HCT116 (cell line): ENCODE measurements around the gene TLK2. TPM values are rescaled to one million over a fixed set of nuclear protein-coding genes. Genes with fewer than 3 reads are reported as not detected.
"Not testable (repeated sequence)": the region's sequence is repeated elsewhere in the genome, so short reads cannot be mapped to it uniquely, and the experiment has no call there.

Source experiments
- ATAC-seq: fragments of 200-7000 bp; cut with Tn5 transposase; 2 replicates; pipeline ENCODE4 v1.9.1; 2020; ENCODE audit warnings: mild to moderate bottlenecking, moderate library complexity
- BruUV-seq: library from RNA; stranded (reverse); fragments of 400-500 nt; replicated peaks from 2 replicates; lab custom pipeline; 2021; lab: Mats Ljungman, UMichigan
- CTCF ChIA-PET: fragments of 300-600 bp; sonication (Branson Sonifier 250); formaldehyde crosslinking; loops from one replicate; lab custom pipeline; 2021; ENCODE audit warnings: antibody characterized with exemption; lab: Charles Lee
- POLR2A ChIA-PET: fragments of 300-600, 350-600 bp; sonication (Branson Sonifier 250); formaldehyde crosslinking; loops from one replicate; lab custom pipeline; 2021; ENCODE audit warnings: antibody characterized with exemption; lab: Charles Lee
- RAD21 ChIA-PET, 2 experiments: fragments of 300-600 bp; sonication (Branson Sonifier 250); formaldehyde crosslinking; loops; one replicate each; lab custom pipeline; 2023; ENCODE audit warnings: low total read pairs in 2 of 2; ENCODE audit not compliant: uncharacterized antibody in 2 of 2, unreplicated experiment in 2 of 2, low non-redundant PET in 1 of 2; lab: Charles Lee
- DNase-seq: peaks from one replicate; pipeline ENCODE4 v3.0.0-alpha.2; 2010; ENCODE audit warnings: low read depth, low spot score
- H2AFZ ChIP-seq: fragments of 200-600 bp; shearing (Covaris generic), sonication (generic); 2 replicates; pipeline ENCODE4 v1.6.1; 2017; ENCODE audit warnings: low read depth, mixed run types, mixed read lengths, antibody characterized with exemption, low read length; ENCODE audit not compliant: poor library complexity, severe bottlenecking
- H3K27ac ChIP-seq: 2 replicates; pipeline ENCODE4 v1.5.1; 2012; ENCODE audit warnings: low read depth, low read length
- H3K27me3 ChIP-seq: fragments of 200-600 bp; sonication (generic); 2 replicates; pipeline ENCODE4 v1.6.1; 2016; ENCODE audit warnings: mixed run types, low read length, mixed read lengths; ENCODE audit not compliant: insufficient read depth
- H3K36me3 ChIP-seq, 2 experiments: fragments of 200-500 bp in 1 of 2; fragments of 200-600 bp in 1 of 2; sonication (Bioruptor generic) in 1 of 2; sonication (generic) in 1 of 2; 2 replicates each; pipeline versions ENCODE4 v1.5.1 to v1.6.1; 2014 to 2016; ENCODE audit warnings: low read length in 2 of 2, inconsistent platforms in 1 of 2, mixed read lengths in 1 of 2, mixed run types in 1 of 2; ENCODE audit not compliant: insufficient read depth in 2 of 2, control insufficient read depth in 1 of 2
- H3K4me1 ChIP-seq, 2 experiments: fragments of 200-600 bp in 1 of 2; sonication (generic) in 1 of 2; 2 replicates each; pipeline versions ENCODE4 v1.5.1 to v1.6.1; 2012 to 2017; ENCODE audit warnings: low read length in 2 of 2, inconsistent platforms in 1 of 2, mild to moderate bottlenecking in 1 of 2, mixed read lengths in 1 of 2, mixed run types in 1 of 2, moderate library complexity in 1 of 2; ENCODE audit not compliant: insufficient read depth in 2 of 2, control insufficient read depth in 1 of 2
- H3K4me2 ChIP-seq: fragments of 200-600 bp; sonication (generic); 2 replicates; pipeline ENCODE4 v1.6.1; 2017; ENCODE audit warnings: mixed run types, low read length, mixed read lengths
- H3K4me3 ChIP-seq, 2 experiments: fragments of 200-600 bp in 1 of 2; sonication (generic) in 1 of 2; replicated peaks in 1 of 2; 2 replicates each; pipeline ENCODE4 v1.5.1; 2011 to 2016; ENCODE audit warnings: low read length in 2 of 2, control low read depth in 1 of 2, low read depth in 1 of 2, mild to moderate bottlenecking in 1 of 2, mixed read lengths in 1 of 2, mixed run types in 1 of 2
- H3K79me2 ChIP-seq: fragments of 200-600 bp; sonication (generic); 2 replicates; pipeline ENCODE4 v1.6.1; 2017; ENCODE audit warnings: mild to moderate bottlenecking, mixed run types, low read length, moderate library complexity, mixed read lengths; ENCODE audit not compliant: insufficient read depth
- H3K9ac ChIP-seq: fragments of 200-600 bp; sonication (generic); 2 replicates; pipeline ENCODE4 v1.6.1; 2016; ENCODE audit warnings: low read length, mixed read lengths
- H3K9me2 ChIP-seq: fragments of 200-600 bp; sonication (generic), shearing (Covaris generic); 2 replicates; pipeline ENCODE4 v1.6.1; 2017; ENCODE audit warnings: mixed run types, mild to moderate bottlenecking, moderate library complexity; ENCODE audit not compliant: insufficient read depth
- H3K9me3 ChIP-seq, 2 experiments: fragments of 200-500 bp in 1 of 2; fragments of 200-600 bp in 1 of 2; sonication (Bioruptor generic) in 1 of 2; sonication (generic) in 1 of 2; 2 replicates each; pipeline ENCODE4 v1.6.1; 2014 to 2017; ENCODE audit warnings: low read length in 2 of 2, mixed read lengths in 2 of 2, inconsistent platforms in 1 of 2, low read depth in 1 of 2, mild to moderate bottlenecking in 1 of 2, mixed run types in 1 of 2, moderate library complexity in 1 of 2; ENCODE audit not compliant: control insufficient read depth in 1 of 2, insufficient read depth in 1 of 2
- H4K20me1 ChIP-seq: fragments of 200-600 bp; sonication (generic), shearing (Covaris generic); 2 replicates; pipeline ENCODE4 v1.6.1; 2017; ENCODE audit warnings: mixed run types, mild to moderate bottlenecking, moderate library complexity; ENCODE audit not compliant: insufficient read depth
- CBX3 ChIP-seq: IDR thresholded peaks from 2 replicates; pipeline ENCODE4 v1.6.1; 2012; ENCODE audit warnings: low read depth
- intact Hi-C: fragments of 100-400 bp; cut with micrococcal nuclease; formaldehyde crosslinking; loops from 2 replicates; pipeline ENCODE4 v1.10.0; 2022
- total RNA-seq: library from RNA; stranded (reverse); gene quantifications from one replicate; pipeline ENCODE4 v1.2.1, GENCODE V29; 2021; ENCODE audit not compliant: unreplicated experiment

The TLK2 gene
- total RNA-seq, 1 experiment from 2014 or later = 56.6 TPM

GRCh38 chr17:62482553-62482952, 3.9 kb downstream of the TLK2 start:
- H3K79me2 ChIP-seq = peaks cover 72% of the 10 kb centered on the region
- RAD21 ChIA-PET, H3K9ac ChIP-seq, H3K27ac ChIP-seq, H3K9me3 ChIP-seq, intact Hi-C loops, H3K36me3 ChIP-seq, POLR2A ChIA-PET, H3K27me3 ChIP-seq, DNase-seq, H3K9me2 ChIP-seq, H2AFZ ChIP-seq, H3K4me3 ChIP-seq, H3K4me2 ChIP-seq, H4K20me1 ChIP-seq, BruUV-seq, CTCF ChIA-PET, ATAC-seq: not testable (repeated sequence)
- peaks cover 7 to 12% of the 10 kb centered on the region in 2 experiments for H3K4me1 ChIP-seq

GRCh38 chr17:62490990-62491389, 12.4 kb downstream of the TLK2 start:
- BruUV-seq, RAD21 ChIA-PET, H3K27me3 ChIP-seq, H3K4me1 ChIP-seq, H3K9me2 ChIP-seq, POLR2A ChIA-PET, intact Hi-C loops, H2AFZ ChIP-seq, H3K9me3 ChIP-seq, H3K27ac ChIP-seq, H3K36me3 ChIP-seq, ATAC-seq, H4K20me1 ChIP-seq, DNase-seq, H3K9ac ChIP-seq, H3K4me3 ChIP-seq, CTCF ChIA-PET, H3K4me2 ChIP-seq: not testable (repeated sequence)
- peaks cover 93% of the 10 kb centered on the region for H3K79me2 ChIP-seq

GRCh38 chr17:62493049-62493655, 14.5 kb downstream of the TLK2 start:
- H3K36me3 ChIP-seq, ATAC-seq, H3K9me3 ChIP-seq, intact Hi-C loops, H3K27ac ChIP-seq, H3K4me2 ChIP-seq, BruUV-seq, H2AFZ ChIP-seq, H4K20me1 ChIP-seq, H3K27me3 ChIP-seq, H3K9ac ChIP-seq, RAD21 ChIA-PET, H3K9me2 ChIP-seq, POLR2A ChIA-PET, H3K4me3 ChIP-seq, DNase-seq, CTCF ChIA-PET: not testable (repeated sequence)
- H3K79me2 ChIP-seq = peaks cover 94% of the 10 kb centered on the region
- peak; percentile 42; the same call in 1 of the 2 replicates for TF ChIP-seq CBX3
- H3K4me1 ChIP-seq = peaks cover 5 to 12% of the 10 kb centered on the region in 2 experiments

GRCh38 chr17:62494073-62494472, 15.4 kb downstream of the TLK2 start:
- H3K4me2 ChIP-seq, H3K9me2 ChIP-seq, BruUV-seq, CTCF ChIA-PET, intact Hi-C loops, H3K4me3 ChIP-seq, H3K9ac ChIP-seq, DNase-seq, RAD21 ChIA-PET, H2AFZ ChIP-seq, POLR2A ChIA-PET, H3K27ac ChIP-seq, H4K20me1 ChIP-seq, ATAC-seq, H3K36me3 ChIP-seq, H3K9me3 ChIP-seq, H3K27me3 ChIP-seq: not testable (repeated sequence)
- peaks cover 94% of the 10 kb centered on the region for H3K79me2 ChIP-seq
- peaks cover 13 to 21% of the 10 kb centered on the region in 2 experiments for H3K4me1 ChIP-seq
